Activated CD8-positive, alpha-beta memory T cell treated with anti-CD3 and anti-CD28 coated beads for 24 hours (primary cell): ENCODE results near the gene RBM39.
"Not testable (repeated sequence)": the region's sequence is repeated elsewhere in the genome, so short reads cannot be mapped to it uniquely, and the experiment has no call there.

Experiments
- DNase-seq: peaks from one replicate; pipeline ENCODE4 v3.0.0-alpha.2; 2020

RBM39 gene

GRCh38 chr20:35741892-35742740 is at the start of gene RBM39:
RBM39 (minus strand) TSS chr20:35742260; CDS start chr20:35740874, 1,386 bp downstream.
- DNase-seq = peak; percentile 98

- DNase-seq = no peak
Observed at GRCh38 chr20:35791821-35792220, 49.8 kb upstream of the RBM39 start.

- DNase-seq = no peak
Observed at GRCh38 chr20:35791097-35791496, 49.0 kb upstream of the RBM39 start.

- DNase-seq = no peak
Observed at GRCh38 chr20:35788796-35789195, 46.7 kb upstream of the RBM39 start.

GRCh38 chr20:35785541-35785940 is 43.5 kb upstream of the RBM39 start:
- not testable (repeated sequence) for DNase-seq

- DNase-seq = not testable (repeated sequence)
Observed at GRCh38 chr20:35783811-35784210, 41.8 kb upstream of the RBM39 start.

- DNase-seq = no peak
Observed at GRCh38 chr20:35776513-35777101, 34.5 kb upstream of the RBM39 start.

- DNase-seq = no peak
Observed at GRCh38 chr20:35774391-35774790, 32.3 kb upstream of the RBM39 start.

- DNase-seq = peak; percentile 62
Observed at GRCh38 chr20:35773154-35773751, 31.2 kb upstream of the RBM39 start.

- DNase-seq = no peak
Observed at GRCh38 chr20:35772563-35773058, 30.6 kb upstream of the RBM39 start.

- DNase-seq = peak; percentile 100
Observed at GRCh38 chr20:35771689-35772562, 29.9 kb upstream of the RBM39 start, which contains the start of gene PHF20. PHF20 (plus strand) TSS chr20:35772015; CDS start chr20:35801523, 29,508 bp downstream.

- no peak for DNase-seq
Observed at GRCh38 chr20:35771367-35771688, 29.3 kb upstream of the RBM39 start.

GRCh38 chr20:35768731-35769664 is 26.9 kb upstream of the RBM39 start:
- peak; percentile 72 for DNase-seq

- DNase-seq = peak; percentile 78
Observed at GRCh38 chr20:35767683-35768481, 25.8 kb upstream of the RBM39 start.

- no peak for DNase-seq
Observed at GRCh38 chr20:35766843-35767242, 24.8 kb upstream of the RBM39 start.

GRCh38 chr20:35764936-35765335 is 22.9 kb upstream of the RBM39 start:
- DNase-seq = not testable (repeated sequence)

GRCh38 chr20:35762461-35762860 is 20.4 kb upstream of the RBM39 start:
- no peak for DNase-seq

- DNase-seq = not testable (repeated sequence)
Observed at GRCh38 chr20:35761548-35761947, 19.5 kb upstream of the RBM39 start.

GRCh38 chr20:35757098-35757705 is 15.1 kb upstream of the RBM39 start:
- DNase-seq = no peak

- no peak for DNase-seq
Observed at GRCh38 chr20:35756404-35756803, 14.3 kb upstream of the RBM39 start.
